ENCODE results near the gene PMP22. TPM values are rescaled to one million over a fixed set of nuclear protein-coding genes. Genes with fewer than 3 reads are reported as not detected.

Gene PMP22
- total RNA-seq, 4 donors from 2014 or later, result 104 to 246 (median 155) TPM

GRCh38 chr17:15197229-15197628 is 67.9 kb downstream of the PMP22 start:
- Histone ChIP-seq H3K27ac (no peak overlapping the region), H3K4me1 (no peaks in the 10 kb centered on the region), H3K4me3 (no peak overlapping the region), H3K36me3 (no peaks in the 10 kb centered on the region), H3K27me3 (no peaks in the 10 kb centered on the region), H3K9me3 (no peaks in the 10 kb centered on the region)
- no peak for DNase-seq
- intact Hi-C loops (cut with DNase I; ENCODE audit: low total_unique reads), result no loop called here
- no peak for TF ChIP-seq POLR2A (IDR thresholded peaks at IDR 0.05)
- TF ChIP-seq CTCF (IDR thresholded peaks at IDR 0.05), result no peak

- no peak overlapping the region for H3K27ac ChIP-seq
- no peak for DNase-seq
- no peaks in the 10 kb centered on the region for H3K36me3 ChIP-seq
- H3K9me3 ChIP-seq, result no peaks in the 10 kb centered on the region
- TF ChIP-seq POLR2A (IDR thresholded peaks at IDR 0.05) (no peak), CTCF (IDR thresholded peaks at IDR 0.05) (no peak)
- no peaks in the 10 kb centered on the region for H3K4me1 ChIP-seq
- intact Hi-C loops (cut with DNase I; ENCODE audit: low total_unique reads), result no loop called here
- H3K27me3 ChIP-seq, result no peaks in the 10 kb centered on the region
- no peak overlapping the region for H3K4me3 ChIP-seq
Measured at GRCh38 chr17:15194859-15195277, 70.3 kb downstream of the PMP22 start.

GRCh38 chr17:15185625-15185991 is 79.5 kb downstream of the PMP22 start:
- Histone ChIP-seq H3K9me3 (no peaks in the 10 kb centered on the region), H3K27ac (no peak overlapping the region), H3K4me3 (no peak overlapping the region), H3K36me3 (no peaks in the 10 kb centered on the region), H3K4me1 (no peaks in the 10 kb centered on the region), H3K27me3 (no peaks in the 10 kb centered on the region)
- intact Hi-C loops (cut with DNase I; ENCODE audit: low total_unique reads), result no loop called here
- no peak for DNase-seq
- TF ChIP-seq CTCF (IDR thresholded peaks at IDR 0.05) (no peak), POLR2A (IDR thresholded peaks at IDR 0.05) (no peak)

GRCh38 chr17:15184872-15185624 is 80.1 kb downstream of the PMP22 start:
- H3K4me3 ChIP-seq, result no peak overlapping the region
- intact Hi-C loops (cut with DNase I; ENCODE audit: low total_unique reads), result no loop called here
- no peaks in the 10 kb centered on the region for H3K36me3 ChIP-seq
- no peaks in the 10 kb centered on the region for H3K27me3 ChIP-seq
- H3K9me3 ChIP-seq, result no peaks in the 10 kb centered on the region
- TF ChIP-seq POLR2A (IDR thresholded peaks at IDR 0.05) (no peak), CTCF (IDR thresholded peaks at IDR 0.05) (no peak)
- H3K27ac ChIP-seq, result no peak overlapping the region
- H3K4me1 ChIP-seq, result no peaks in the 10 kb centered on the region
- no peak for DNase-seq

- no peaks in the 10 kb centered on the region for H3K36me3 ChIP-seq
- no peak for TF ChIP-seq CTCF (IDR thresholded peaks at IDR 0.05)
- TF ChIP-seq POLR2A (IDR thresholded peaks at IDR 0.05), result no peak
- no peaks in the 10 kb centered on the region for H3K9me3 ChIP-seq
- H3K27me3 ChIP-seq, result no peaks in the 10 kb centered on the region
- H3K27ac ChIP-seq, result no peak overlapping the region
- intact Hi-C loops (cut with DNase I; ENCODE audit: low total_unique reads), result no loop called here
- no peak for DNase-seq
- H3K4me3 ChIP-seq, result no peak overlapping the region
- no peaks in the 10 kb centered on the region for H3K4me1 ChIP-seq
Measured at GRCh38 chr17:15181816-15182215, 83.3 kb downstream of the PMP22 start.

Data from uterus (tissue), 4 donors.